SK-N-SH (cell line): ENCODE data around the gene MRPL51. TPM values are rescaled to one million over a fixed set of nuclear protein-coding genes. Genes with fewer than 3 reads are reported as not detected.

Experiments
- CTCF ChIA-PET: fragments of 300-600, 350-600 bp; formaldehyde crosslinking; extraction: SDS; loops from one replicate; lab custom pipeline; 2021; lab: Yijun Ruan, JAX
- POLR2A ChIA-PET: fragments of 350-600 bp; sonication (Branson Sonifier 250); formaldehyde crosslinking; extraction: SDS; loops from one replicate; lab custom pipeline; 2020; ENCODE audit warnings: antibody characterized with exemption, inconsistent platforms; lab: Yijun Ruan, JAX
- DNase-seq: peaks from one replicate; pipeline ENCODE4 v3.0.0; 2012
- H2AFZ ChIP-seq: fragments of 200-600 bp; sonication (generic); 2 replicates; pipeline ENCODE4 v1.8.1; 2016; ENCODE audit warnings: antibody characterized with exemption, mild to moderate bottlenecking, low read depth
- H3F3A ChIP-seq: fragments of 200-600 bp; sonication (generic); replicated peaks from 2 replicates; pipeline ENCODE3; 2016; ENCODE audit warnings: antibody characterized with exemption, mild to moderate bottlenecking; ENCODE audit not compliant: insufficient read depth
- H3K27ac ChIP-seq, 2 experiments: fragments of 200-500 bp in 1 of 2; fragments of 200-600 bp in 1 of 2; sonication (Bioruptor generic) in 1 of 2; sonication (generic), shearing (Covaris generic) in 1 of 2; 2 replicates each; pipeline versions ENCODE4 v1.5.1 to v1.6.1; 2014 to 2016; ENCODE audit warnings: low read depth in 2 of 2, inconsistent platforms in 1 of 2, low read length in 1 of 2, mild to moderate bottlenecking in 1 of 2, mixed read lengths in 1 of 2
- H3K27me3 ChIP-seq: fragments of 200-600 bp; sonication (generic), shearing (Covaris generic); 2 replicates; pipeline ENCODE4 v1.6.1; 2016; ENCODE audit warnings: mixed run types; ENCODE audit not compliant: insufficient read depth
- H3K36me3 ChIP-seq, 2 experiments: fragments of 200-500 bp in 1 of 2; fragments of 200-600 bp in 1 of 2; sonication (Bioruptor generic) in 1 of 2; sonication (generic) in 1 of 2; replicated peaks in 1 of 2; 2 replicates each; pipeline versions ENCODE3 to v1.5.1; 2014 to 2016; ENCODE audit warnings: low read length in 1 of 2, mild to moderate bottlenecking in 1 of 2; ENCODE audit not compliant: insufficient read depth in 2 of 2, control insufficient read depth in 1 of 2
- H3K4me1 ChIP-seq, 2 experiments: fragments of 200-500 bp in 1 of 2; fragments of 200-600 bp in 1 of 2; sonication (Bioruptor generic) in 1 of 2; sonication (generic), shearing (Covaris generic) in 1 of 2; 2 replicates each; pipeline versions ENCODE4 v1.5.1 to v1.6.1; 2014 to 2016; ENCODE audit warnings: low read depth in 1 of 2, low read length in 1 of 2, mixed run types in 1 of 2; ENCODE audit not compliant: insufficient read depth in 2 of 2, control insufficient read depth in 1 of 2
- H3K4me2 ChIP-seq: fragments of 200-600 bp; sonication (generic), shearing (Covaris generic); 2 replicates; pipeline ENCODE4 v1.6.1; 2017; ENCODE audit warnings: mixed run types
- H3K4me3 ChIP-seq, 2 experiments: fragments of 200-500 bp in 1 of 2; fragments of 200-600 bp in 1 of 2; sonication (Bioruptor generic) in 1 of 2; sonication (generic), shearing (Covaris generic) in 1 of 2; 2 replicates each; pipeline versions ENCODE4 v1.5.1 to v1.8.1; 2014 to 2016; ENCODE audit warnings: low read depth in 2 of 2, inconsistent platforms in 1 of 2, low read length in 1 of 2, mild to moderate bottlenecking in 1 of 2, mixed read lengths in 1 of 2, moderate library complexity in 1 of 2
- H3K79me2 ChIP-seq: fragments of 200-600 bp; sonication (generic); 2 replicates; pipeline ENCODE4 v1.8.1; 2017; ENCODE audit warnings: mild to moderate bottlenecking; ENCODE audit not compliant: insufficient read depth
- H3K9ac ChIP-seq: fragments of 200-600 bp; sonication (generic); 2 replicates; pipeline ENCODE4 v1.6.1; 2017; ENCODE audit warnings: mixed run types
- H3K9me2 ChIP-seq: fragments of 200-600 bp; sonication (generic); 2 replicates; pipeline ENCODE4 v1.6.1; 2017; ENCODE audit warnings: mixed run types
- H3K9me3 ChIP-seq: fragments of 200-600 bp; sonication (generic); 2 replicates; pipeline ENCODE4 v1.6.1; 2017; ENCODE audit warnings: mixed run types, mild to moderate bottlenecking, moderate library complexity
- H4K20me1 ChIP-seq: fragments of 200-600 bp; sonication (generic); 2 replicates; pipeline ENCODE4 v1.6.1; 2017; ENCODE audit warnings: mild to moderate bottlenecking, mixed run types; ENCODE audit not compliant: insufficient read depth
- CHD2 ChIP-seq: fragments of 150-350 bp; IDR thresholded peaks from 2 replicates; pipeline ENCODE4 v1.6.1; 2018; ENCODE audit warnings: low read length; ENCODE audit not compliant: partially characterized antibody
- FOSL2 ChIP-seq: IDR thresholded peaks from 2 replicates; pipeline ENCODE4 v1.4.0; 2012; ENCODE audit warnings: low read depth, mild to moderate bottlenecking, moderate library complexity, borderline replicate concordance
- FOXJ3 ChIP-seq: sonication (generic); formaldehyde crosslinking; IDR thresholded peaks from 2 replicates; pipeline ENCODE4 v1.5.1; 2020; ENCODE audit warnings: mild to moderate bottlenecking, missing genetic modification reagents
- FOXM1 ChIP-seq: IDR thresholded peaks from 2 replicates; pipeline ENCODE4 v1.4.0; 2012; ENCODE audit warnings: low read depth, mild to moderate bottlenecking
- GABPA ChIP-seq: IDR thresholded peaks from 2 replicates; pipeline ENCODE4 v1.4.0; 2012; ENCODE audit warnings: low read depth, mild to moderate bottlenecking
- IRF3 ChIP-seq: fragments of 150-350 bp; IDR thresholded peaks from 2 replicates; pipeline ENCODE4 v1.6.1; 2016; ENCODE audit warnings: mild to moderate bottlenecking, low read depth, low read length
- MXI1 ChIP-seq: IDR thresholded peaks from 2 replicates; pipeline ENCODE4 v1.6.1; 2012; ENCODE audit warnings: mild to moderate bottlenecking, low read depth, low read length, improper control_type of control experiment
- NFIC ChIP-seq: IDR thresholded peaks from 2 replicates; pipeline ENCODE4 v1.4.0; 2012; ENCODE audit warnings: borderline replicate concordance
- RCOR1 ChIP-seq: fragments of 150-350 bp; IDR thresholded peaks from 2 replicates; pipeline ENCODE4 v1.6.1; 2017; ENCODE audit warnings: antibody characterized with exemption, low read length
- REST ChIP-seq: IDR thresholded peaks from 2 replicates; pipeline ENCODE4 v1.6.1; 2012; ENCODE audit warnings: mild to moderate bottlenecking, low read depth, low read length, moderate library complexity
- RXRA ChIP-seq: IDR thresholded peaks from 2 replicates; pipeline ENCODE4 v1.4.0; 2012; ENCODE audit warnings: low read depth, mild to moderate bottlenecking, borderline replicate concordance
- SIN3A ChIP-seq: IDR thresholded peaks from 2 replicates; pipeline ENCODE4 v1.6.1; 2012; ENCODE audit warnings: low read depth, mild to moderate bottlenecking, low read length, moderate library complexity, borderline replicate concordance
- TAF1 ChIP-seq: IDR thresholded peaks from 2 replicates; pipeline ENCODE4 v1.6.1; 2012; ENCODE audit warnings: low read depth, mild to moderate bottlenecking, low read length, moderate library complexity, borderline replicate concordance
- TEAD4 ChIP-seq: IDR thresholded peaks from 2 replicates; pipeline ENCODE4 v1.4.0; 2012; ENCODE audit warnings: mild to moderate bottlenecking, borderline replicate concordance; ENCODE audit not compliant: insufficient read depth
- ZBTB33 ChIP-seq: IDR thresholded peaks from 2 replicates; pipeline ENCODE4 v1.4.0; 2012; ENCODE audit warnings: low read depth, borderline replicate concordance
- WGBS: methylation state at CpG from one replicate; pipeline ENCODE4 v1.1.6; 2017; ENCODE audit warnings: low lambda C conversion rate; 5-methylcytosine and 5-hydroxymethylcytosine counted together
- polyA plus RNA-seq, 3 experiments: library from polyadenylated mRNA; depleted of rRNA; stranded (reverse); fragments of >200 nt; gene quantifications; 2 replicates each; pipeline ENCODE4 v1.2.3, GENCODE V29; 2012

The MRPL51 gene
- polyA plus RNA-seq, 1 of the 3 experiments (the other 2 are of a cell fraction), result 189 TPM

- Histone ChIP-seq H3K9ac (no peak within 1 kb of the TSS), H3K9me3 (no peaks in the 10 kb centered on the region), H3K9me2 (no peaks in the 10 kb centered on the region), H3K4me1 (peaks cover 0 to 2% of the 10 kb centered on the region in 2 experiments; a peak in 1 of 4 replicates), H3F3A (no peaks in the 10 kb centered on the region), H4K20me1 (no peaks in the 10 kb centered on the region), H3K27ac (no peak within 1 kb of the TSS), H3K79me2 (no peaks in the 10 kb centered on the region), H3K27me3 (no peaks in the 10 kb centered on the region), H2AFZ (no peak within 1 kb of the TSS), H3K4me3 (no peak within 1 kb of the TSS), H3K4me2 (no peak within 1 kb of the TSS), H3K36me3 (no peaks in the 10 kb centered on the region)
- DNase-seq, result no peak
- CTCF ChIA-PET, result interaction anchor here (1.1 to 2.5 kb wide), 4 partner anchors 20 to 456 kb away, joined by 3 to 14 read pairs (median 6); no protein-coding TSS in a partner anchor
- WGBS, result 92% methylated on average over 14 of the region's 16 CpGs
- TF ChIP-seq NFIC, result no peak
- no peak for TF ChIP-seq FOXM1
- no peak for TF ChIP-seq REST
- no peak for TF ChIP-seq MXI1
- no peak for TF ChIP-seq TEAD4
- no peak for TF ChIP-seq RCOR1
- TF ChIP-seq ZBTB33, result no peak
- TF ChIP-seq RXRA, result no peak
- POLR2A ChIA-PET, result no interaction called here
Observed at GRCh38 chr12:6444704-6445688, 48.1 kb downstream of the MRPL51 start, which contains the start of gene CD27. CD27 (plus strand) TSS chr12:6444955; CDS start chr12:6445096, 141 bp downstream.

- no peak for TF ChIP-seq CHD2
- no peak for TF ChIP-seq FOSL2
- no peak for TF ChIP-seq SIN3A
- TF ChIP-seq GABPA, result no peak
- no peak for TF ChIP-seq IRF3
- no peak for TF ChIP-seq FOXJ3 (CRISPR knock-in tag)
- TF ChIP-seq NFIC, result no peak
- no peak for TF ChIP-seq TAF1
- POLR2A ChIA-PET, result no interaction called here
- H3K79me2 ChIP-seq, result no peaks in the 10 kb centered on the region
- no peak for DNase-seq
- no peaks in the 10 kb centered on the region for H3K36me3 ChIP-seq
- H3K4me1 ChIP-seq, result no peaks in the 10 kb centered on the region
- H2AFZ ChIP-seq, result no peak overlapping the region
- H3K27me3 ChIP-seq, result no peaks in the 10 kb centered on the region
- 83% methylated on average over 4 of the region's 4 CpGs for WGBS
- H3F3A ChIP-seq, result no peaks in the 10 kb centered on the region
- no peak overlapping the region for H3K9ac ChIP-seq
- H3K27ac ChIP-seq, result no peak overlapping the region
- H4K20me1 ChIP-seq, result no peaks in the 10 kb centered on the region
- CTCF ChIA-PET, result interaction anchor here (1.1 to 2.5 kb wide), 5 partner anchors 15 to 455 kb away, joined by 3 to 14 read pairs (median 3); no protein-coding TSS in a partner anchor
- no peak overlapping the region for H3K4me3 ChIP-seq
- H3K4me2 ChIP-seq, result no peak overlapping the region
- H3K9me2 ChIP-seq, result no peaks in the 10 kb centered on the region
- no peaks in the 10 kb centered on the region for H3K9me3 ChIP-seq
Observed at GRCh38 chr12:6444031-6444430, 49.0 kb downstream of the MRPL51 start.
